Neuronal stem cell (in vitro differentiated cells): ENCODE results near the gene TBC1D22A.

ENCODE experiments used
- DNase-seq: peaks from one replicate; pipeline ENCODE4 v3.0.0-alpha.2; 2013; ENCODE audit warnings: low spot score
- H2AFZ ChIP-seq: one replicate; pipeline ENCODE4 v1.6.1; 2013; ENCODE audit warnings: mild to moderate bottlenecking, low read length, inconsistent platforms
- H2AK5ac ChIP-seq: 2 replicates; pipeline ENCODE4 v1.6.1; 2013; ENCODE audit warnings: low read depth, mild to moderate bottlenecking, inconsistent platforms, low read length, moderate library complexity, mixed read lengths
- H2BK120ac ChIP-seq: 2 replicates; pipeline ENCODE4 v1.6.1; 2013; ENCODE audit warnings: low read depth, mild to moderate bottlenecking, inconsistent platforms, low read length, moderate library complexity, mixed read lengths
- H2BK12ac ChIP-seq: one replicate; pipeline ENCODE4 v1.6.1; 2013; ENCODE audit warnings: low read length, inconsistent platforms
- H2BK15ac ChIP-seq: 2 replicates; pipeline ENCODE4 v1.6.1; 2013; ENCODE audit warnings: mild to moderate bottlenecking, low read length, inconsistent platforms, mixed read lengths
- H2BK5ac ChIP-seq: one replicate; pipeline ENCODE4 v1.6.1; 2013; ENCODE audit warnings: inconsistent platforms, mild to moderate bottlenecking, low read length, moderate library complexity
- H3K14ac ChIP-seq: one replicate; pipeline ENCODE4 v1.6.1; 2013; ENCODE audit warnings: low read length, inconsistent platforms
- H3K18ac ChIP-seq: 2 replicates; pipeline ENCODE4 v1.6.1; 2013; ENCODE audit warnings: low read length, inconsistent platforms
- H3K23ac ChIP-seq: 2 replicates; pipeline ENCODE4 v1.6.1; 2013; ENCODE audit warnings: low read depth, mild to moderate bottlenecking, mixed read lengths, low read length, inconsistent platforms; ENCODE audit not compliant: poor library complexity
- H3K27ac ChIP-seq: replicated peaks from 3 replicates; pipeline ENCODE4 v1.5.1; 2013; ENCODE audit warnings: low read length, inconsistent platforms
- H3K27me3 ChIP-seq, 3 experiments: 2 replicates each; pipeline ENCODE4 v1.6.1; 2013; ENCODE audit warnings: low read length in 3 of 3, mild to moderate bottlenecking in 2 of 3, inconsistent platforms in 1 of 3, low read depth in 1 of 3, mixed read lengths in 1 of 3, moderate library complexity in 1 of 3; ENCODE audit not compliant: control insufficient read depth in 3 of 3, insufficient read depth in 3 of 3
- H3K36me3 ChIP-seq, 2 donors: replicated peaks in 1 of 2; 2 replicates each; pipeline ENCODE4 v1.6.1; 2013; ENCODE audit warnings: low read length in 2 of 2; ENCODE audit not compliant: control insufficient read depth in 2 of 2, insufficient read depth in 2 of 2
- H3K4ac ChIP-seq: 2 replicates; pipeline ENCODE4 v1.6.1; 2013; ENCODE audit warnings: inconsistent platforms, mild to moderate bottlenecking, low read length, moderate library complexity
- H3K4me1 ChIP-seq, 2 donors: 1 replicate in 1 of 2; 2 replicates in 1 of 2; pipeline ENCODE4 v1.6.1; 2013; ENCODE audit warnings: low read length in 2 of 2, low read depth in 1 of 2; ENCODE audit not compliant: control insufficient read depth in 2 of 2, insufficient read depth in 1 of 2
- H3K4me2 ChIP-seq: one replicate; pipeline ENCODE4 v1.6.1; 2013; ENCODE audit warnings: mild to moderate bottlenecking, low read length, inconsistent platforms; ENCODE audit not compliant: insufficient read depth, poor library complexity, severe bottlenecking
- H3K4me3 ChIP-seq, 2 donors: 2 replicates each; pipeline ENCODE4 v1.5.1; 2013; ENCODE audit warnings: low read length in 2 of 2, mild to moderate bottlenecking in 2 of 2, inconsistent platforms in 1 of 2, moderate library complexity in 1 of 2
- H3K79me1 ChIP-seq: one replicate; pipeline ENCODE4 v1.6.1; 2013; ENCODE audit warnings: low read depth, mild to moderate bottlenecking, inconsistent platforms, low read length, moderate library complexity
- H3K9ac ChIP-seq: one replicate; pipeline ENCODE4 v1.6.1; 2013; ENCODE audit warnings: mild to moderate bottlenecking, low read depth, low read length, inconsistent platforms; ENCODE audit not compliant: poor library complexity
- H3K9me3 ChIP-seq, 2 donors: replicated peaks in 1 of 2; 2 replicates each; pipeline versions ENCODE3 to v1.6.1; 2013; ENCODE audit warnings: low read length in 2 of 2, mild to moderate bottlenecking in 2 of 2, inconsistent platforms in 1 of 2, low read depth in 1 of 2, mixed read lengths in 1 of 2, moderate library complexity in 1 of 2; ENCODE audit not compliant: control insufficient read depth in 2 of 2, insufficient read depth in 1 of 2
- H4K8ac ChIP-seq: one replicate; pipeline ENCODE4 v1.6.1; 2013; ENCODE audit warnings: low read depth, mild to moderate bottlenecking, inconsistent platforms, low read length, moderate library complexity
- H4K91ac ChIP-seq: one replicate; pipeline ENCODE4 v1.6.1; 2013; ENCODE audit warnings: low read length, low read depth, mild to moderate bottlenecking, inconsistent platforms; ENCODE audit not compliant: poor library complexity
- WGBS, 2 donors: extraction: QIAGEN DNeasy Blood & Tissue Kit; methylation state at CpG; one replicate each; pipeline ENCODE4 v1.1.7; 2013; ENCODE audit warnings: missing lambda C conversion rate in 2 of 2, mixed read lengths in 1 of 2; ENCODE audit not compliant: insufficient read length in 2 of 2, insufficient replicate concordance in 1 of 2; ENCODE audit errors: extremely low coverage in 2 of 2; 5-methylcytosine and 5-hydroxymethylcytosine counted together

TBC1D22A gene

GRCh38 chr22:47193606-47194329 is 431.3 kb downstream of the TBC1D22A start:
- H3K27ac ChIP-seq: no peak overlapping the region
- no peak overlapping the region for H4K91ac ChIP-seq
- no peak overlapping the region for H2BK120ac ChIP-seq
- WGBS, 2 donors: no CpG with 5 or more reads among the region's 19 CpGs
- no peak for DNase-seq
- H2BK12ac ChIP-seq: no peak overlapping the region
- H3K27me3 ChIP-seq: no peaks in the 10 kb centered on the region
- H3K36me3 ChIP-seq: no peaks in the 10 kb centered on the region
- no peak overlapping the region for H2BK15ac ChIP-seq
- no peak overlapping the region for H2BK5ac ChIP-seq
- H3K9me3 ChIP-seq: peaks cover 0 to 23% of the 10 kb centered on the region in 2 donors
- H3K4ac ChIP-seq: no peak overlapping the region
- H3K18ac ChIP-seq: no peak overlapping the region
- no peak overlapping the region for H3K9ac ChIP-seq
- peaks cover 0 to 4% of the 10 kb centered on the region in 2 donors for H3K4me1 ChIP-seq
- no peak overlapping the region for H4K8ac ChIP-seq
- no peak overlapping the region for H3K23ac ChIP-seq
- no peak overlapping the region for H3K4me3 ChIP-seq
- H3K4me2 ChIP-seq: no peak overlapping the region
- H2AK5ac ChIP-seq: no peak overlapping the region
- H3K79me1 ChIP-seq: no peaks in the 10 kb centered on the region
- H2AFZ ChIP-seq: no peak overlapping the region
- no peak overlapping the region for H3K14ac ChIP-seq

DNA sequence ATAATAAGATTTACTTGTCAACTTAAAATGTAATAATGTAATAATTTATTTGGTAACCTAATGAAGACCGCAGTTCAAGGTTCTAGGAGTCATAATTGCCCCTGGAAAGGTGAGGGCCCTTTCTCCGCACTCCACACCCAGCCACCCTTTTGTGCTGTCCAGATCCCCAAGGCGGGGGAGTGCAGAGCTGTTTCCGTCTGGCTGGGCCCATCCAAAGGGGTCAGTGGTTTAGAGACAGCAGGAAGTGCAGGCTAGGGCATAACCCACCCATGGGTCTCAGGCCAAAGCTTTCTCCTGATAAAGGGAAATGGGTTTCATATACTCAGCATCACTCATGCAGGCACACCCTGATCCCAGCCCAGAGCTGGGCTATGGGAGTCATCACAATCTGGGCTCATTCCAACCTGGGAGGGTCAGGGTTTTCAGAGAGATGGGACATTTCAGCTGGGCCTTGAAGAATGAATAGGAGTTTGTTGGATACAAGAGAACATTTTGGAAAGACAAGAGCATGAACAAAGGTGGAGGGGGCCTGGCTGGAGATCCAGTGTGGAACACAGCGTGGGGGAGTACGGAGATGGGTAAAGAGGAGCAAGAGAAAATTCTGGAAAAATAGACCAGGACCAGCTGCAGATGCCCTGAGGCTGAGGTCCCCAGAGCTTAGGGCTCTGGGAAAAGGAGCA is 432.2 kb downstream of the TBC1D22A start:
- Histone ChIP-seq H3K9ac (no peak overlapping the region), H3K27me3 (no peaks in the 10 kb centered on the region), H3K14ac (no peak overlapping the region), H3K36me3 (no peaks in the 10 kb centered on the region), H3K4ac (no peak overlapping the region), H2BK5ac (no peak overlapping the region), H2BK12ac (no peak overlapping the region), H3K18ac (no peak overlapping the region), H4K91ac (no peak overlapping the region), H2BK15ac (no peak overlapping the region), H3K79me1 (no peaks in the 10 kb centered on the region), H3K4me2 (no peak overlapping the region), H3K4me1 (peaks cover 0 to 4% of the 10 kb centered on the region in 2 donors), H3K4me3 (no peak overlapping the region), H2AFZ (no peak overlapping the region), H3K23ac (no peak overlapping the region), H3K27ac (no peak overlapping the region), H3K9me3 (peaks cover 0 to 27% of the 10 kb centered on the region in 2 donors), H2AK5ac (no peak overlapping the region), H4K8ac (no peak overlapping the region), H2BK120ac (no peak overlapping the region)
- WGBS, 2 donors: no CpG with 5 or more reads among the region's 6 CpGs
- no peak for DNase-seq

DNA sequence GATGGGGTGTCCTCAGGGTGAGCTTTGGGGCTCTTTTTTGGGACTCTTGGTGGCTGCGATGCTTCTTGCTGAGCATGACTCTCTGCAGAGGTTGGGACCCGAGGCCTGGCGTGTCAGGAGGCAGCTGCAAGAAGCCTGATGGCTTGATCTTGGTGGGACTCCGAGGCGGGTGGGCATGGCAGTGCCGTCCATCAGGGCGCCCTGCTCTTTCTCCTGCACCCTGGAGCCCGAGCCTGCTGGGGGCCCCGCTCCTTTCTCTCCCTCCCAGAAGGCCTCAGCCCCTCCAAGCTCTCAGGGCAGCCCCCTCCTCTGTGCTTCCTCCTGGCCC is 432.7 kb downstream of the TBC1D22A start:
- H3K18ac ChIP-seq: no peak overlapping the region
- peaks cover 0 to 4% of the 10 kb centered on the region in 2 donors for H3K4me1 ChIP-seq
- H3K9me3 ChIP-seq: peaks cover 0 to 26% of the 10 kb centered on the region in 2 donors
- no peaks in the 10 kb centered on the region for H3K36me3 ChIP-seq
- no peak overlapping the region for H3K4ac ChIP-seq
- H3K23ac ChIP-seq: no peak overlapping the region
- H2AFZ ChIP-seq: no peak overlapping the region
- no CpG with 5 or more reads among the region's 9 CpGs for whole genome bisulfite sequencing, 2 donors
- H3K4me3 ChIP-seq: no peak overlapping the region
- no peak overlapping the region for H2BK5ac ChIP-seq
- no peak for DNase-seq
- no peak overlapping the region for H3K4me2 ChIP-seq
- no peak overlapping the region for H2AK5ac ChIP-seq
- no peak overlapping the region for H2BK15ac ChIP-seq
- no peaks in the 10 kb centered on the region for H3K79me1 ChIP-seq
- no peak overlapping the region for H4K8ac ChIP-seq
- no peak overlapping the region for H3K27ac ChIP-seq
- H3K9ac ChIP-seq: no peak overlapping the region
- H2BK120ac ChIP-seq: no peak overlapping the region
- no peaks in the 10 kb centered on the region for H3K27me3 ChIP-seq
- no peak overlapping the region for H2BK12ac ChIP-seq
- H3K14ac ChIP-seq: no peak overlapping the region
- no peak overlapping the region for H4K91ac ChIP-seq

DNA sequence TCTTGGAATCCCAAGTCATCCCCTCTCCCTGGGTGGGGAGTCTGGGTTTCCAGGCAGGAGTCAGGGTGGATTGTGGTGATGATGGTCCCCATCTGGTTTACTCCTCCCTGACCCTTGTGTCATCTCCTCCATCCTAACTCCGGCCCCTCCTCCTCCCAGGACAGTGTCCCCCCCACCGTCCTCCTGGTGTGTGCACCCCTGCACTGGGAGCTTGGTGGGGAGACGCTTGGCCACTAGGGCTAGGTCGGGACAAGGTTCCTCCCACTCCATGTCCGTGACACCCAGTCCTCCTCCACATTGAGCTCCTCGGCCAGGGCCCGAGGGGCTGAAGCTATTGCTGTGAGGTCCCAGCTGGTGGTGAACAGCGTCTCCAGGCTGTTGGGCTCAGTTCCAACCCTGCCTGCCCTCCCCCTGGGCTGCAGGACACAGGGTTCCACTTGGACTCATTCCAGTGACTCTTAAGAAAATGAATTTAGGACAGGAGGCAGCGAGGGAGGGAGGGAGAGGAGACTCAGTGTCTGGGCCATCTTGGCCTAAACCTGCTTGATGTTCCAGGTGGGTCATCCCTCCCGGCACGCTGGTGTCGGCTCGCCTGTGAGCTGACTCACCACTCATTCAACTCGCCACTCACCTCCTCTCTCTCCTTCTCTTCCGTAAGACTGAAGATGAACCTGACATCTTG is 433.2 kb downstream of the TBC1D22A start:
- H4K91ac ChIP-seq: no peak overlapping the region
- no peak overlapping the region for H2AFZ ChIP-seq
- H3K79me1 ChIP-seq: no peaks in the 10 kb centered on the region
- H3K14ac ChIP-seq: no peak overlapping the region
- H3K27ac ChIP-seq: no peak overlapping the region
- H3K18ac ChIP-seq: no peak overlapping the region
- H3K9me3 ChIP-seq: peaks cover 0 to 30% of the 10 kb centered on the region in 2 donors
- H3K36me3 ChIP-seq: no peaks in the 10 kb centered on the region
- H3K27me3 ChIP-seq: no peaks in the 10 kb centered on the region
- no peak overlapping the region for H2BK15ac ChIP-seq
- WGBS, 2 donors: no CpG with 5 or more reads among the region's 15 CpGs
- H2BK12ac ChIP-seq: no peak overlapping the region
- no peak overlapping the region for H3K9ac ChIP-seq
- no peak overlapping the region for H3K23ac ChIP-seq
- H4K8ac ChIP-seq: no peak overlapping the region
- H3K4me1 ChIP-seq: peaks cover 0 to 4% of the 10 kb centered on the region in 2 donors
- no peak for DNase-seq
- no peak overlapping the region for H2AK5ac ChIP-seq
- H3K4ac ChIP-seq: no peak overlapping the region
- no peak overlapping the region for H2BK120ac ChIP-seq
- no peak overlapping the region for H2BK5ac ChIP-seq
- peak overlapping the region in 1 of 2 donors; percentile 46 for H3K4me3 ChIP-seq
- H3K4me2 ChIP-seq: no peak overlapping the region
